Keratinocyte (primary cell): ENCODE results near the gene NUAK2.

Experiments
- CTCF ChIP-seq, 3 experiments: IDR thresholded peaks in 1 of 3; conservative IDR thresholded peaks in 1 of 3; optimal IDR thresholded peaks in 1 of 3; 2 replicates in 2 of 3; 3 replicates in 1 of 3; pipeline versions ENCODE3 to v1.5.1; 2011; ENCODE audit warnings: low read length in 3 of 3, mild to moderate bottlenecking in 3 of 3, moderate library complexity in 2 of 3, control low read depth in 1 of 3, inconsistent platforms in 1 of 3; ENCODE audit not compliant: insufficient read depth in 2 of 3; ENCODE audit errors: extremely low read depth in 1 of 3
- EZH2 ChIP-seq: IDR thresholded peaks from one replicate; pipeline ENCODE4 v1.6.1; 2012; ENCODE audit warnings: inconsistent platforms, mild to moderate bottlenecking, low read length, moderate library complexity

- TF ChIP-seq CTCF (optimal IDR thresholded peaks at IDR 0.05 in 1 of 3, IDR thresholded peaks at IDR 0.05 in 1 of 3, conservative IDR thresholded peaks at IDR 0.05 in 1 of 3; ENCODE audit: extremely low read depth in 1 of 3, insufficient read depth in 2 of 3, low read length in 3 of 3) (peak; percentile 17 to 53 (median 42)), EZH2 (no peak)
Measured at GRCh38 chr1:205321162-205321958, at the start of gene NUAK2.
